ENCODE data around the gene SERHL2. TPM values are rescaled to one million over a fixed set of nuclear protein-coding genes. Genes with fewer than 3 reads are reported as not detected.
"Not testable (repeated sequence)": the region's sequence is repeated elsewhere in the genome, so short reads cannot be mapped to it uniquely, and the experiment has no call there.

The SERHL2 gene
- total RNA-seq, 1 experiment from 2014 or later: 0.66 TPM

GRCh38 chr22:42586381-42586780, 32.6 kb downstream of the SERHL2 start:
- in situ Hi-C loops (cut with HindIII; ENCODE audit: low pct_unique_long_range_greater_than_20kb, low sequenced_read_pairs): no loop called here

GRCh38 chr22:42587588-42588175, 33.9 kb downstream of the SERHL2 start:
- no peak for DNase-seq (ENCODE audit: low read depth, low spot score)
- in situ Hi-C loops (cut with HindIII; ENCODE audit: low pct_unique_long_range_greater_than_20kb, low sequenced_read_pairs): no loop called here

More at GRCh38 chr22:42586381-42586780, 32.6 kb downstream of the SERHL2 start:
- no peak for DNase-seq (ENCODE audit: low read depth, low spot score)

GRCh38 chr22:42591987-42592386, 38.2 kb downstream of the SERHL2 start:
- no peak for DNase-seq (ENCODE audit: low read depth, low spot score)
- in situ Hi-C loops (cut with HindIII; ENCODE audit: low pct_unique_long_range_greater_than_20kb, low sequenced_read_pairs): no loop called here

- no peak for DNase-seq (ENCODE audit: low read depth, low spot score)
- in situ Hi-C loops (cut with HindIII; ENCODE audit: low pct_unique_long_range_greater_than_20kb, low sequenced_read_pairs): no loop called here
Observed at GRCh38 chr22:42595434-42595833, 41.7 kb downstream of the SERHL2 start.

- in situ Hi-C loops (cut with HindIII; ENCODE audit: low pct_unique_long_range_greater_than_20kb, low sequenced_read_pairs): no loop called here
Observed at GRCh38 chr22:42596336-42596735, 42.6 kb downstream of the SERHL2 start.

DNA sequence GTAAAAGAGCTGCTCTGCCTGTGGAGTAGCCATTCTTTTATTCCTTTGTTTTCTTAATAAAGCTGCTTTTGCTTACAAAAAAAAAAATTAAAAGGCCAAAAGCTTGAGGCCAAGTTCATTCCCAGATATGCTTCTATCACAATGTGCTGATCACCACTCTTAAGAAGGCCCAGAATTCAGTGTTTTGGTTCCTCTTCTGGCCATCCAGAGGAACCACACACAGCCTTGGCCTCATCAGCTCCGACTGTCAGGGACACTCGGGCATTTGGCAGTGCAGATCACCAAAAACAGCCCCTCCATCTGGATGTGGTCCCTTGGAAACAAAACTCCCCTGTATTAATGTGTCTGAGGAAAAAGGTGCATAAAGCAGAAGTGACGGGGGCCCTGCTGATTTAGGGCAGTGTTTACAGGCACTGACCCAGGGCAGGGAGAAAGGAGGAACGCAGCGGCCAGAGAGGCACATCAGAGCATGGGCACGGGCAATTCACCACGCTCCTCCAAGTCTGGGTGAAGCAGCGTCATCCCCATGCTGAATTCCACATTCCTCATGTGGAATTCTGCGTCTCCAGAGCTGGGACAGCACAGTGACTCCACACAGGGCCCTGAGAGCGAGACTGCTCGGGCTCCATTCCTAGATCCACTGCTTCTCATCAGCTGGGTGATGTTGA, 43.2 kb downstream of the SERHL2 start:
- no peak for DNase-seq (ENCODE audit: low read depth, low spot score)
- in situ Hi-C loops (cut with HindIII; ENCODE audit: low pct_unique_long_range_greater_than_20kb, low sequenced_read_pairs): no loop called here

More at GRCh38 chr22:42596336-42596735, 42.6 kb downstream of the SERHL2 start:
- no peak for DNase-seq (ENCODE audit: low read depth, low spot score)

GRCh38 chr22:42601879-42602465, 48.2 kb downstream of the SERHL2 start:
- in situ Hi-C loops (cut with HindIII; ENCODE audit: low pct_unique_long_range_greater_than_20kb, low sequenced_read_pairs): no loop called here
- DNase-seq (ENCODE audit: low read depth, low spot score): no peak

DNA sequence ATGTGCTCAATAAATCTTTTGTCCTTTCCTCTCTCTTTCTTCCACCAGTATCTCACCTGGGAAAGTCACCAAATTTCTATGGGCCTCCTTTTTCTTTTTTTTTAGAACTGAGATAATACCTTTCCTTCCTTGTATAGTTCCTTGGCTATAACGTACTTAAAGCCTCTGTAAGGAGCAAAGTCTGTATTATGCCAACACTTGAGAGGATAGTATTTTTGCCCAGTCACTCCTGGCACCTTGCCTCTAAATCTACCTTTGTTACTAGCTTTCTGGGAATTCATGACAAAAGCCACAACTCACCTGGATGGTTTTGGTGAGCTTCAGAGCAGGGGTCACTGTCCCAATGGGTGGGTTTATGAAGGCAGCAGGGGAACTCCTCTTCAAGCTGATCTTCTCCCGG, 48.7 kb downstream of the SERHL2 start:
- in situ Hi-C loops (cut with HindIII; ENCODE audit: low pct_unique_long_range_greater_than_20kb, low sequenced_read_pairs): no loop called here
- no peak for DNase-seq (ENCODE audit: low read depth, low spot score)

DNA sequence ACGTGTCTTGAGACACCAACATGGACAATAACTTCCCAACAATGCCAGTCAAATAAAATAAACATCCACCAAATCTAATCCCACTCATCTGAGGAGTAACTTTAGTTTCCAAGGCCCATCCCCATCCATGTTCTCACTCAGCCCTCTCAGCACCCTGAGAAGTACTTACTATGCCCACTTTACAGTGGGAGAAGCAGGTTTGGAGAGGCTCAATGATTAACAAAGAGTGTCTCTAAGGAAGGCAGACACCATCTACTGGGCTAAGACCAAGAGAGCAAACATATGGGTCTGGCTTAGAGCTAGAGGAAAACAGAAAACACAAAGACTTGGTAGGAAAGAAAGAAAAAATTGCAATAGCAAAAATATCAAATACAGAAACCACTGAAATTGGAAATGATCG, 49.7 kb downstream of the SERHL2 start:
- DNase-seq (ENCODE audit: low read depth, low spot score): no peak
- in situ Hi-C loops (cut with HindIII; ENCODE audit: low pct_unique_long_range_greater_than_20kb, low sequenced_read_pairs): no loop called here

GRCh38 chr22:42604403-42604802, 50.6 kb downstream of the SERHL2 start:
- in situ Hi-C loops (cut with HindIII; ENCODE audit: low pct_unique_long_range_greater_than_20kb, low sequenced_read_pairs): no loop called here
- DNase-seq (ENCODE audit: low read depth, low spot score): no peak

DNA sequence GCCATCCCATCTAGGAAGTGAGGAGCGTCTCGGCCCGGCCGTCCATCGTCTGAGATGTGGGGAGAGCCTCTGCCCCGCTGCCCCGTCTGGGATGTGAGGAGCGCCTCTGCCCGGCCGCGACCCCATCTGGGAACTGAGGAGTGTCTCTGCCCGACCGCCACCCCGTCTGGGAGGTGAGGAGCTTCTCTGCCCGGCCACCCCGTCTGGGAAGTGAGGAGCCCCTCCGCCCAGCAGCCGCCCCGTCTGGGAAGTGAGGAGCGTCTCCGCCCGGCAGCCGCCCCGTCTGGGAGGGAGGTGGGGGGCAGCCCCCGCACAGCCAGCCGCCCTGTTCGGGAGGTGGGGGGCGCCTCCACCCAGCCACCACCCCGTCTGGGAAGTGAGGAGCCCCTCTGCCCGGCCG, 53.9 kb downstream of the SERHL2 start:
- in situ Hi-C loops (cut with HindIII; ENCODE audit: low pct_unique_long_range_greater_than_20kb, low sequenced_read_pairs); DNase-seq (ENCODE audit: low read depth, low spot score): not testable (repeated sequence)

DNA sequence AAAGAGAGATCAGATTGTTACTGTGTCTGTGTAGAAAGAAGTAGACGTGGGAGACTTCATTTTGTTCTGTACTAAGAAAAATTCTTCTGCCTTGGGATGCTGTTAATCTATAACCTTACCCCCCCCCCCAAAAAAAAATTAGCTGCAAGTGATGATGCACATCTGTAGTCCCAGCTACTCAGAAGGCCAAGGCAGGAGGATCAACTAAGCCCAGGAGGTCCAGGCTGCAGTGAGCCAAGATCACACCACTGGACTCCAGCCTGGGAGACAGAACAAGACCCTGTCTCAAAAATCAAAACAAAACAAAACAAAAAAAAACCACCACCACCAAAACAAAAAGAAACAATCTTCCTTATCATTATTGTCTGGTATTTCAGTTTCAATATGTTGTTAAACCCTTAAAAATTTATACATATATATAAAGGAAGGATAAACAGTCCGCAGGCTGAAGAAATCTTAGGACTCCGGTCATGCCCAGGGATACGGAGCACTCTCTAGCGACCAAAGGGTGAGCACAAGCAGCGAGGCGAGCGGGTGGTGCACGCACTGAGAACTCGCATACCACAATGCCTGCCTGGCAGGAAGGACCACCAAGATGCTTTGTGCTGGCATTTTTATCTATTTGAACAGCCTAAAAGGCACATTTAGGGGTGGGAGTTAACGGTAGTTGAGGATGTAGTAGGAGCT, 54.5 kb downstream of the SERHL2 start:
- no peak for DNase-seq (ENCODE audit: low read depth, low spot score)

GRCh38 chr22:42608823-42609361, 55.1 kb downstream of the SERHL2 start:
- DNase-seq (ENCODE audit: low read depth, low spot score): peak; percentile 89
- in situ Hi-C loops (cut with HindIII; ENCODE audit: low pct_unique_long_range_greater_than_20kb, low sequenced_read_pairs): no loop called here

More for the DNA sequence above, 54.5 kb downstream of the SERHL2 start:
- in situ Hi-C loops (cut with HindIII; ENCODE audit: low pct_unique_long_range_greater_than_20kb, low sequenced_read_pairs): no loop called here

GRCh38 chr22:42610186-42610585, 56.4 kb downstream of the SERHL2 start:
- no peak for DNase-seq (ENCODE audit: low read depth, low spot score)
- in situ Hi-C loops (cut with HindIII; ENCODE audit: low pct_unique_long_range_greater_than_20kb, low sequenced_read_pairs): no loop called here

GRCh38 chr22:42611051-42611450, 57.3 kb downstream of the SERHL2 start:
- in situ Hi-C loops (cut with HindIII; ENCODE audit: low pct_unique_long_range_greater_than_20kb, low sequenced_read_pairs): no loop called here

GRCh38 chr22:42612336-42612735, 58.6 kb downstream of the SERHL2 start:
- in situ Hi-C loops (cut with HindIII; ENCODE audit: low pct_unique_long_range_greater_than_20kb, low sequenced_read_pairs): no loop called here
- no peak for DNase-seq (ENCODE audit: low read depth, low spot score)

More at GRCh38 chr22:42611051-42611450, 57.3 kb downstream of the SERHL2 start:
- no peak for DNase-seq (ENCODE audit: low read depth, low spot score)

DNA sequence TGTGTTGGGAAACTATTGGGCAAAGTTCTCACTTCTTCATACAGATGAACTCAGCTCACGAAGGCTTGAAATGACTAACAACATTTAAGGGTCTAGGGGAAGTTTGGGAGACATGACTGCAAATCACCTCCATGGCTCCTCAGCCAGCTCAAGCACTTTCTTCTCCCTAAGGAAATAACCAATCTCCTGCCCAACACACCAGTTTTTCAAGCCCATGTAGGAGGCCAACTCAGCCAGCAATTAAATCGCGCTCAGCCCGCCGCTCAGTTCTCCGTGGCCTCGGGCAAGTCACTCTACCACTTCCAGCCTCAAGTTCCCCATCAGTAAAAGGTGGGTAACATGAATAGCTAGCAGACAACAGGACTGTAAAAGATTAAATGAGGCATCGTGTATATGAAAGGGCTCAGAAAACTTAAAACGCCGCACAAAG, 60.1 kb downstream of the SERHL2 start:
- in situ Hi-C loops (cut with HindIII; ENCODE audit: low pct_unique_long_range_greater_than_20kb, low sequenced_read_pairs): no loop called here
- DNase-seq (ENCODE audit: low read depth, low spot score): no peak

Measured in SK-MEL-5 (cell line).